Panc1 (cell line): Measurements from ENCODE around the gene AP3B1. TPM values are rescaled to one million over a fixed set of nuclear protein-coding genes. Genes with fewer than 3 reads are reported as not detected.
"Not testable (repeated sequence)": the region's sequence is repeated elsewhere in the genome, so short reads cannot be mapped to it uniquely, and the experiment has no call there.

ENCODE experiments used
- ATAC-seq: fragments of 200-7000 bp; cut with Tn5 transposase; 2 replicates; pipeline ENCODE4 v1.9.1; 2020; ENCODE audit warnings: mild to moderate bottlenecking, moderate library complexity
- BruUV-seq: library from RNA; stranded (reverse); fragments of 400-500 nt; replicated peaks from 2 replicates; lab custom pipeline; 2021; lab: Mats Ljungman, UMichigan
- CTCF ChIA-PET: fragments of 300-600 bp; sonication (Branson Sonifier 250); formaldehyde crosslinking; loops from one replicate; lab custom pipeline; 2022; ENCODE audit warnings: antibody characterized with exemption; lab: Charles Lee
- POLR2A ChIA-PET: fragments of 300-600 bp; sonication (Branson Sonifier 250); formaldehyde crosslinking; loops from one replicate; lab custom pipeline; 2022; ENCODE audit warnings: antibody characterized with exemption; lab: Charles Lee
- DNase-seq: peaks from one replicate; pipeline ENCODE4 v3.0.0-alpha.2; 2010; ENCODE audit warnings: low read depth, low spot score
- H3K27ac ChIP-seq: 2 replicates; pipeline ENCODE4 v1.5.1; 2011; ENCODE audit warnings: mild to moderate bottlenecking, low read length, inconsistent platforms
- H3K27me3 ChIP-seq: fragments of 200-500 bp; sonication (Bioruptor generic); 2 replicates; pipeline ENCODE4 v1.6.0; 2014; ENCODE audit warnings: low read length, inconsistent platforms; ENCODE audit not compliant: control insufficient read depth, insufficient read depth
- H3K36me3 ChIP-seq: fragments of 200-500 bp; sonication (Bioruptor generic); 2 replicates; pipeline ENCODE4 v1.5.1; 2014; ENCODE audit warnings: inconsistent platforms, mild to moderate bottlenecking, low read length, moderate library complexity; ENCODE audit not compliant: control insufficient read depth, insufficient read depth
- H3K4me1 ChIP-seq: 2 replicates; pipeline ENCODE4 v1.5.1; 2011; ENCODE audit warnings: inconsistent platforms, mild to moderate bottlenecking, low read length, moderate library complexity; ENCODE audit not compliant: control insufficient read depth, insufficient read depth
- H3K4me3 ChIP-seq, 2 experiments: 2 replicates each; pipeline ENCODE4 v1.5.1; 2011 to 2012; ENCODE audit warnings: low read depth in 2 of 2, low read length in 2 of 2, mild to moderate bottlenecking in 2 of 2, inconsistent platforms in 1 of 2, moderate library complexity in 1 of 2
- H3K9me3 ChIP-seq: fragments of 200-500 bp; sonication (Bioruptor generic); 2 replicates; pipeline ENCODE4 v1.5.1; 2014; ENCODE audit warnings: low read depth, mild to moderate bottlenecking, inconsistent platforms, low read length, moderate library complexity; ENCODE audit not compliant: control insufficient read depth, insufficient read depth
- CTCF ChIP-seq: fragments of 450-650 bp; IDR thresholded peaks from 2 replicates; pipeline ENCODE4 v1.5.1; 2017; ENCODE audit warnings: mild to moderate bottlenecking
- POLR2AphosphoS5 ChIP-seq: IDR thresholded peaks from 2 replicates; pipeline ENCODE4 v1.6.1; 2012; ENCODE audit warnings: mild to moderate bottlenecking, low read depth, low read length, moderate library complexity
- REST ChIP-seq, 2 experiments: IDR thresholded peaks; 2 replicates each; pipeline ENCODE4 v1.6.1; 2011 to 2012; ENCODE audit warnings: low read depth in 2 of 2, control low read depth in 1 of 2, low read length in 1 of 2, mild to moderate bottlenecking in 1 of 2, moderate library complexity in 1 of 2; ENCODE audit not compliant: insufficient read depth in 1 of 2
- SIN3A ChIP-seq: IDR thresholded peaks from 2 replicates; pipeline ENCODE4 v1.6.1; 2012; ENCODE audit warnings: low read depth, mild to moderate bottlenecking, low read length, moderate library complexity, borderline replicate concordance; ENCODE audit not compliant: insufficient read depth
- TCF7L2 ChIP-seq: IDR thresholded peaks from 2 replicates; pipeline ENCODE4 v1.6.1; 2011; ENCODE audit warnings: mild to moderate bottlenecking, low read depth, low read length, inconsistent platforms
- in situ Hi-C: cut with HindIII; loops from 2 replicates; pipeline ENCODE4 v1.10.0; 2016; ENCODE audit warnings: low sequenced_read_pairs, low pct_unique_long_range_greater_than_20kb
- intact Hi-C: fragments of 100-400 bp; cut with micrococcal nuclease; formaldehyde crosslinking; loops from one replicate; pipeline ENCODE4 v1.10.0; 2022; ENCODE audit not compliant: unreplicated experiment
- total RNA-seq: library from RNA; stranded (reverse); gene quantifications from one replicate; pipeline ENCODE4 v1.2.1, GENCODE V29; 2021; ENCODE audit not compliant: unreplicated experiment

The AP3B1 gene
- total RNA-seq, 1 experiment from 2014 or later = 55.4 TPM

- BruUV-seq, CTCF ChIA-PET, H3K27me3 ChIP-seq, ATAC-seq, H3K36me3 ChIP-seq, H3K27ac ChIP-seq, H3K9me3 ChIP-seq, POLR2A ChIA-PET, H3K4me3 ChIP-seq, intact Hi-C loops, in situ Hi-C loops, H3K4me1 ChIP-seq, DNase-seq: not testable (repeated sequence)
These were observed 247.7 kb downstream of the AP3B1 start for GRCh38 chr5:78046823-78047222.

GRCh38 chr5:78046006-78046405, 248.5 kb downstream of the AP3B1 start:
- intact Hi-C loops (no loop called here), in situ Hi-C loops (no loop called here)
- CTCF ChIA-PET = no interaction called here
- no peaks in the 10 kb centered on the region for H3K36me3 ChIP-seq
- TF ChIP-seq REST (IDR thresholded peaks at IDR 0.05; ENCODE audit: insufficient read depth in 1 of 2, low read depth in 2 of 2, low read length in 1 of 2) (no peak), CTCF (no peak), SIN3A (no peak), TCF7L2 (no peak), POLR2AphosphoS5 (no peak)
- H3K4me3 ChIP-seq = no peak overlapping the region
- POLR2A ChIA-PET = no interaction called here
- no TSS peak for BruUV-seq
- H3K9me3 ChIP-seq = no peaks in the 10 kb centered on the region
- no peak for DNase-seq
- H3K4me1 ChIP-seq = no peaks in the 10 kb centered on the region
- no peaks in the 10 kb centered on the region for H3K27me3 ChIP-seq
- H3K27ac ChIP-seq = no peak overlapping the region
- ATAC-seq = no peak

- Histone ChIP-seq H3K27me3 (no peaks in the 10 kb centered on the region), H3K4me3 (no peak overlapping the region), H3K27ac (no peak overlapping the region), H3K4me1 (no peaks in the 10 kb centered on the region), H3K9me3 (no peaks in the 10 kb centered on the region), H3K36me3 (peaks cover 3% of the 10 kb centered on the region; the same call in 1 of the 2 replicates)
- ChIA-PET POLR2A (interaction anchor here (0.7 kb wide), 1 partner anchor 106 kb away, joined by 5 read pairs; no protein-coding TSS in a partner anchor), CTCF (no interaction called here)
- in situ Hi-C loops = no loop called here
- BruUV-seq = no TSS peak
- ATAC-seq = no peak
- no peak for TF ChIP-seq TCF7L2
- TF ChIP-seq POLR2AphosphoS5 = no peak
- no peak for TF ChIP-seq CTCF
- no peak for TF ChIP-seq REST (IDR thresholded peaks at IDR 0.05; ENCODE audit: insufficient read depth in 1 of 2, low read depth in 2 of 2, low read length in 1 of 2)
- no peak for TF ChIP-seq SIN3A
- no peak for DNase-seq
- intact Hi-C loops = no loop called here
These were observed 252.7 kb downstream of the AP3B1 start for GRCh38 chr5:78041805-78042204.
